IPS DF 6.9 (cell line): ENCODE data around the gene SLC39A12.

ENCODE experiments used
- DNase-seq: peaks from one replicate; pipeline ENCODE4 v3.0.0-alpha.2; 2013; ENCODE audit warnings: low read depth, low spot score
- H3K27ac ChIP-seq: one replicate; pipeline ENCODE4 v1.5.1; 2013; ENCODE audit warnings: low read length, control low read depth
- H3K27me3 ChIP-seq: 2 replicates; pipeline ENCODE4 v1.6.1; 2013; ENCODE audit warnings: mild to moderate bottlenecking, low read length; ENCODE audit not compliant: control insufficient read depth, insufficient read depth
- H3K36me3 ChIP-seq: 2 replicates; pipeline ENCODE4 v1.6.1; 2013; ENCODE audit warnings: low read length; ENCODE audit not compliant: control insufficient read depth, insufficient read depth
- H3K4me1 ChIP-seq: 2 replicates; pipeline ENCODE4 v1.6.1; 2013; ENCODE audit warnings: low read length; ENCODE audit not compliant: control insufficient read depth, insufficient read depth
- H3K4me3 ChIP-seq: 2 replicates; pipeline ENCODE4 v1.5.1; 2013; ENCODE audit warnings: mild to moderate bottlenecking, low read length
- H3K9me3 ChIP-seq: 2 replicates; pipeline ENCODE4 v1.6.1; 2013; ENCODE audit warnings: low read length, inconsistent platforms; ENCODE audit not compliant: control insufficient read depth, insufficient read depth
- WGBS: extraction: QIAGEN DNeasy Blood & Tissue Kit; methylation state at CpG from one replicate; pipeline ENCODE4 v1.1.7; 2013; ENCODE audit warnings: mixed read lengths, missing lambda C conversion rate; ENCODE audit not compliant: insufficient read length, insufficient coverage; 5-methylcytosine and 5-hydroxymethylcytosine counted together

Gene SLC39A12

DNA sequence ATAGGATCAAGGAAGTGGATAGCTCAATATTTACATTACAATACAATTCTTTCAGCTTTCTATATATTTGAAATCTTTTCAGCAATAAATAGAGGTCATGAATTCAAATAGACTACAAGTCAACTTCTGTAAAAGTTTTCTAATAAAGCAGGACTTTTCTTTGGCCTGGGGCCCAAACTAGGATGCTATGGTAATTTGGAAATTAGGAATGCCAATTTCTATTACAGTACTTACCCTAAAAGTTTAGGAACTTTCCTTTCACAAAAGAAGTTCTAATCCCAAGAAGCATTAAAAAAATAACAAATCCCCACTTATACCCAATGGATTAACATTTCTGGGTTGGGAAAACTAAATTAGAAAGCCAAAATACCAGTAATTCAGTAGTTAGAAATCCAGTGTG lies 40.5 kb downstream of the SLC39A12 start:
- no peak overlapping the region for H3K4me3 ChIP-seq
- no peaks in the 10 kb centered on the region for H3K27me3 ChIP-seq
- H3K27ac ChIP-seq, result no peak overlapping the region
- DNase-seq, result no peak
- H3K36me3 ChIP-seq, result no peaks in the 10 kb centered on the region
- no peaks in the 10 kb centered on the region for H3K4me1 ChIP-seq
- H3K9me3 ChIP-seq, result no peaks in the 10 kb centered on the region

DNA sequence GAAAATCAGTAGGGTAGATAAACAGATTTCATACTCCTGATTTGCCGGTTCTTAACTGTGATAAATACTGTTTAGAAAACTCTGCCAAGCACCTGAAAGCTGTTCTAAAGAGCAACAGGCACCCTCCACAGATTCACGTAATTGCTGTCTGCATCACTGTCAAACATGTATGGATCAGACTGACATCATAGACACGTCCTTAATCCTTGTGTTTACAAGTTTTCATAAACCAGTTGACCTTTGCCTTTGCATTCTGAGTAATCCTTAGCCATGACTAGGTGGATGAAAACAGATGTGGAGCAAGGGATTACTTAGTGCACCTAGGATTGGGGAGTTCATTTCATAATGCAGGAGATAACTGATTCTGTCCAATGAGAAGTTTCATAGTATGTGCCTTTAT lies 41.6 kb downstream of the SLC39A12 start:
- WGBS, result no CpG with 5 or more reads among the region's 3 CpGs
- Histone ChIP-seq H3K4me1 (no peaks in the 10 kb centered on the region), H3K36me3 (no peaks in the 10 kb centered on the region), H3K27me3 (no peaks in the 10 kb centered on the region), H3K4me3 (no peak overlapping the region), H3K27ac (no peak overlapping the region), H3K9me3 (no peaks in the 10 kb centered on the region)
- DNase-seq, result no peak

DNA sequence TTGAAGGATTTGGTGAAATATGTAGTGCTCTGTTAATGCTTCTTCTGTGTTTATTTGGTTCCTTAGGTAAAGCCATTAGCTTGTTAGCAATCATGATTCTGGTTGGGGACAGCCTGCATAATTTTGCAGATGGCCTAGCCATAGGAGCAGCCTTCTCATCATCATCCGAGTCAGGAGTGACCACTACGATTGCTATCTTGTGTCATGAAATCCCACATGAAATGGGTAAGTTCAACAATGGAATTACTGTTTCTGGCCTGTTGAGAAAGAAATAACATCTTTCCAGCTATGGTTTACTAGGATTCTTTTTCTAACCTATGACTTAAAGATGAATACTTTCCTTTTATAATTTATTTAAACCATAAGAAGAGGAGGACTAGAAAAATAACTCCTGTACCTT lies 48.9 kb downstream of the SLC39A12 start:
- H3K27me3 ChIP-seq, result no peaks in the 10 kb centered on the region

DNA sequence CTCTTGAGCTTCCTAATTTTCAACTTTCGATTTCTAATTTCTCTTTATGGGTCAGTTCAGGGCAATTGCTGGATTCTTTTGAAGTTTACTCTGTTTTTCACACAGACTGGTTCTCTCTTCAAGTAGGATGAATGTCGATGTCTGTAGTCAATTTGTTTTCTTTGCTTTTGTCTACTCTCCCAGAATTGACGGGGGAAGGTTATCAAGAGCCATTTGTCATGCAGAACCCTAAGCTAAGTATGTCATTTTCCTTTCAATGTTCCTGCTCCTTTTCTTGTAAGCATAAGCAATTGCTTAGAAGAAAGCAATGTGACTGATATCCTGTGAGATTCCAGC lies 53.7 kb downstream of the SLC39A12 start:
- Histone ChIP-seq H3K4me3 (no peak overlapping the region), H3K36me3 (no peaks in the 10 kb centered on the region), H3K9me3 (no peaks in the 10 kb centered on the region), H3K27ac (no peak overlapping the region), H3K4me1 (no peaks in the 10 kb centered on the region; the same call in 1 of the 2 replicates), H3K27me3 (no peaks in the 10 kb centered on the region)
- WGBS, result no CpG with 5 or more reads among the region's 3 CpGs
- no peak for DNase-seq

More for the DNA sequence above, 48.9 kb downstream of the SLC39A12 start:
- Histone ChIP-seq H3K4me3 (no peak overlapping the region), H3K9me3 (no peaks in the 10 kb centered on the region), H3K4me1 (no peaks in the 10 kb centered on the region; the same call in 1 of the 2 replicates), H3K36me3 (no peaks in the 10 kb centered on the region), H3K27ac (no peak overlapping the region)
- no peak for DNase-seq
- no CpG with 5 or more reads among the region's 2 CpGs for WGBS

DNA sequence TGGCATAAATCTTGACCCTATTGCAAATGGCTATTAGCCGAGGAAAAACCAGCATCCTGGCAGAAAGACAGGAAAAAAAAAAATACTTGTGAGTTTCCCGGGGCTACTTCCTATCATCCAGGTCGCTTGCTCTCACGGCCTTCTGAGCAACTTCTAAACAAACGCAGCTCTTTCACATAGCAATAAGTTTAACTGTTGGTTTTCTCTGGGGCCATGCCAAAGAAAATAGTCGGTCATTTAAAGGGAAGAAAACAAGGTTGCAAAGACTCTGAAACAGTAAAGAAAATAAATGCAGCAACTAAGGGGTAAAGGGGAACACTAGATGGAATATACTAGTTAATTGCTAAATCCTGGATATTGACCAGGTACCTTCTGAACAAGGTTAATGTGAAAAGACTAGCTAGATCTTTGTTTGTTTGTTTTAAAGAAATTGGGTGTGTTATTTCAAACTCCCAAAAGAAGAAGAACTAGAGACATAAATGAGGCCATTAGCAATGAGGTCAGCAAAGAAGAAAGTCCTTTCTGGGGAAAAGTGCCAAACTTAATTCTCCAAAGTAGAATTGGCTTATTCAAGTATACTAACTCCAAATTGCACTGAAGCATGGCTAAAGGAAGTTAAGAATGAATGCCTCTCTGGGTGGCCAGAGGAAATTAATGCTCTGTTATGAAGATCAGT lies 54.2 kb downstream of the SLC39A12 start:
- H3K4me3 ChIP-seq, result no peak overlapping the region
- WGBS, result no CpG with 5 or more reads among the region's 6 CpGs
- no peaks in the 10 kb centered on the region; the same call in 1 of the 2 replicates for H3K4me1 ChIP-seq
- H3K27me3 ChIP-seq, result no peaks in the 10 kb centered on the region
- no peak for DNase-seq
- H3K27ac ChIP-seq, result no peak overlapping the region
- no peaks in the 10 kb centered on the region for H3K36me3 ChIP-seq
- H3K9me3 ChIP-seq, result no peaks in the 10 kb centered on the region

DNA sequence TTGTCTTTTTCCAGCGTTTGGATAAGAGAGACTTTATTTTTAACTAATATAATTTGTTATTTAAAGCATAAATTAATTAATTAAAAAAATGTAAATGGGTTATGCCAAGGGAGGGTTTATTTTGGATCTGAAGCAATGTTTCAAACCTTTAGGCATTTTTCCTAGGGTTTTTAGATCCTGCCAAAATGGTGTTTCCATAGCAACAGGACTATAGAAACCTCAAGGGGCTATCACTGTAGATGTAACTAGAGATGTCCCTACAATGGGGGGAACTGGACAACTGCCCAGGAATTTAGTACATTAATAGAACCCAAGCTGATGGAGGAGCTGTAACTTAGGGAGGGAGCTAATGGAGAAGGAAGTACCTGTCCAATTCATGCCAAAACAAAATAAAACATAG lies 57.3 kb downstream of the SLC39A12 start:
- no peaks in the 10 kb centered on the region; the same call in 1 of the 2 replicates for H3K4me1 ChIP-seq
- no peak overlapping the region for H3K4me3 ChIP-seq
- no peak for DNase-seq
- no peaks in the 10 kb centered on the region for H3K9me3 ChIP-seq
- no CpG with 5 or more reads among the region's 1 CpG for WGBS
- H3K27ac ChIP-seq, result no peak overlapping the region
- H3K36me3 ChIP-seq, result no peaks in the 10 kb centered on the region
- H3K27me3 ChIP-seq, result no peaks in the 10 kb centered on the region

DNA sequence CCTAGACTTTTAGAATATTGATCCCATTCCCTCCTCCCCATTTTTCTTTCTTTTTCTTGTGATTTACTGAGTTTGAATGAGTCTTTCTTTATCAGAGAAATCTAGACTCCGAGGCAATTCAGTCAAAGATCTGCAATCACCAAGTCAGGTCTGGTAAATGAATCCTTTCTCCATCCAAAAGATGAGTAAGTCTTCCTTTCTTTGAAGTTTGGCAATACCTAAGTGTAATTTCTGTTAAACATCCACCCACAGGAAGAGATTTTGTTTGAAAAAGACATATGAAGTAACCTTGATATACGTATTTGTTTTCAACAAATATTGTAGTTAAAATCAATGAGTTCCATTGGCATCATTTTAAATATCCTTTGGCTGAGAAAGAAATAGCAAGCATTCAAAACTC lies 58.3 kb downstream of the SLC39A12 start:
- Histone ChIP-seq H3K4me1 (no peaks in the 10 kb centered on the region; the same call in 1 of the 2 replicates), H3K9me3 (no peaks in the 10 kb centered on the region), H3K36me3 (no peaks in the 10 kb centered on the region), H3K27me3 (no peaks in the 10 kb centered on the region), H3K27ac (no peak overlapping the region), H3K4me3 (no peak overlapping the region)
- no peak for DNase-seq
- WGBS, result no CpG with 5 or more reads among the region's 2 CpGs

DNA sequence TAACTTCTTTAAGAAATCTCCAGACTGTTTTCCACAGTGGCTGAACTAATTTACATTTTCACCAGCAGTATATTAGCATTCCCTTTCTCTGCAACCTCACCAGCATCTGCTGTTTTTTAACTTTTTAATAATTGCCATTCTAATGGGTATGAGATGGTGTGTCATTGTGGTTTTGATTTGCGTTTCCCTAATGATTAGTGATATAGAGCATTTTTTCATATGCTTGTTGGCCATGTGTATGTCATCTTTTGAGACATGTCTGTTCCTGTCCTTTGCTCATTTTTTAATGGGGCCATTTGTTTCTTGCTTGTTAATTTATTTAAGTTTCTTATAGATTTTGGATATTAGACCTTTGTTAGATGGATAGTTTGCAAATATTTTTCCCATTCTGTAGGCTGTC lies 68.8 kb downstream of the SLC39A12 start:
- no peak overlapping the region for H3K27ac ChIP-seq
- no peak for DNase-seq
- H3K4me1 ChIP-seq, result no peaks in the 10 kb centered on the region
- no peaks in the 10 kb centered on the region for H3K36me3 ChIP-seq
- no peaks in the 10 kb centered on the region for H3K9me3 ChIP-seq
- WGBS, result no CpG with 5 or more reads among the region's 1 CpG
- no peak overlapping the region for H3K4me3 ChIP-seq
- no peaks in the 10 kb centered on the region for H3K27me3 ChIP-seq

DNA sequence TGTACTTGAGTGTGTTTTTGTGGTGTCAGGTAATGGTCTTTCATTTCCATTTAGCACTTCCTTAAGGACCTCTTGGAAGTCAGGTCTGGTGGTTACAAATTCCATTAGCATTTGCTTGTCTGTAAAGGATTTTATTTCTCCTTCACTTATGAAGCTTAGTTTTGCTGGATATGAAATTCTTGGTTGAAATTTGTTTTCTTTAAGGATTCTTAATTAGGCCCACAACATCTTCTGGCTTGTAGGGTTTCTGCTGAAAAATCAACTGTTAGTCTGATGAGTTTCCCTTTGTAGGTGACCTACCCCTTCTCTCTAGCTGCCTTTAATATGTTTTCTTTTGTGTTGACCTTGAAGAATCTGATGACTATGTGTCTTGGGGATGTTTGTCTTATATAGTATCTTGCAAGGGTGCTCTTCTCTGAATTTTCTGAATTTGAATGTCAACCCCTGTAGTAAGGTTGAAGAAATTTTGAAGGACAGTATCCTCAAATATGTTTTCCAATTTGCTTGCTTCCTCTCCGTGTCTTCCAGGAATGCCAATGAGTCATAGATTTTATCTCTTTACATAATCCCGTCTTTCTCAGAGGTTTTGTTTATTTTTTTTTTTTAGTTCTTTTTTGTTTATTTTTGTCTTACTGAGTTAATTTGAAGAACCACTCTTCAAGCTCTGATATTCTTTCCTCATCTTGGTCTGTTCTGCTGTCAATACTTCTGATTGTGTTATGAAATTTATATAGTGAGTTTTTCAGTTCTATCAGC lies 70.2 kb downstream of the SLC39A12 start:
- Histone ChIP-seq H3K27ac (no peak overlapping the region), H3K4me1 (no peaks in the 10 kb centered on the region), H3K4me3 (no peak overlapping the region), H3K27me3 (no peaks in the 10 kb centered on the region), H3K36me3 (no peaks in the 10 kb centered on the region), H3K9me3 (no peaks in the 10 kb centered on the region)
- no CpG with 5 or more reads among the region's 2 CpGs for WGBS
- no peak for DNase-seq

DNA sequence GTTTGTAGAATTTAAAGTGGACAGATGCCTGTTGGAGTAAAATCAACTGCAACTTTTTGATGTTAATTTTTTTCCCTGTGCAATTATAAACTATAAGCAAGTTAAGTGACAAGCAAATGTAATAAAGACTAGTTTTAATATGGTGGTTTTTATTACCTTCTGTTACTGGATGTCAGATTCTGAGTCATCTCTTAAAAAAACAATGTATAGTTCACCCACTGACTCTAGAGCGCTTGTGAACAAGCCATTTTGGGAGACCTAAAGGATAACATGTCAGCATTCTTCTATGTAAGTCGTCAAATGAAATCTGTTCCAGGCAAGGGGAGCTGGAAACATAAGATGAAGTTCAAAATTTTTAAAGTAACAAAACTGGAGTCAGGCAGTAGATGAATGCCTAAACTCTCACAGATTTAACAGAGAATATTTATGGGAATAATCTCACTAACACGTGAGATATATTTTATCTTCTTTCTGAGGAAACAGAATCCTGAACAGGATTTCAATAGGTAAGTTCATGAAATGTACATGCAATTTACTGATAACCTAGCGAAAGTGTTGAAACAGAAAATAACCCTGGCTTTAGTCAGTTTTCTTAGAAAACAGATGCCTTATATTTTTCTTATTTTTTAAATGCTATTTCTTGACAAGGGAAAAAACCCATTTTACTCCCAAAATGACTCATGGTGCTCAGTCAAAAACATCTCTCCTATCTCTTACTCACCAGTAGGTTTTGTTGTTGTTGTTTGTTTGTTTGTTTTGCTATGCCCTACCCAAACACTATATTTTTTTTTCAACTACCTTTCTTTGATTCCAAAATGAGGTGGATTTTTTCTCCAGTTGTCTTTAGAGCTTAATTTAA lies 91.7 kb downstream of the SLC39A12 start:
- Histone ChIP-seq H3K36me3 (no peaks in the 10 kb centered on the region), H3K27ac (no peak overlapping the region), H3K9me3 (no peaks in the 10 kb centered on the region), H3K4me3 (no peak overlapping the region), H3K4me1 (no peaks in the 10 kb centered on the region), H3K27me3 (no peaks in the 10 kb centered on the region)
- WGBS, result no CpG with 5 or more reads among the region's 4 CpGs
- DNase-seq, result no peak
